HCT116 (cell line): ENCODE measurements around the gene THRB. TPM values are rescaled to one million over a fixed set of nuclear protein-coding genes. Genes with fewer than 3 reads are reported as not detected.

Experiments used
- ATAC-seq: fragments of 200-7000 bp; cut with Tn5 transposase; 2 replicates; pipeline ENCODE4 v1.9.1; 2020; ENCODE audit warnings: mild to moderate bottlenecking, moderate library complexity
- BruUV-seq: library from RNA; stranded (reverse); fragments of 400-500 nt; replicated peaks from 2 replicates; lab custom pipeline; 2021; lab: Mats Ljungman, UMichigan
- CTCF ChIA-PET: fragments of 300-600 bp; sonication (Branson Sonifier 250); formaldehyde crosslinking; loops from one replicate; lab custom pipeline; 2021; ENCODE audit warnings: antibody characterized with exemption; lab: Charles Lee
- POLR2A ChIA-PET: fragments of 300-600, 350-600 bp; sonication (Branson Sonifier 250); formaldehyde crosslinking; loops from one replicate; lab custom pipeline; 2021; ENCODE audit warnings: antibody characterized with exemption; lab: Charles Lee
- RAD21 ChIA-PET, 2 experiments: fragments of 300-600 bp; sonication (Branson Sonifier 250); formaldehyde crosslinking; loops; one replicate each; lab custom pipeline; 2023; ENCODE audit warnings: low total read pairs in 2 of 2; ENCODE audit not compliant: uncharacterized antibody in 2 of 2, unreplicated experiment in 2 of 2, low non-redundant PET in 1 of 2; lab: Charles Lee
- DNase-seq: peaks from one replicate; pipeline ENCODE4 v3.0.0-alpha.2; 2010; ENCODE audit warnings: low read depth, low spot score
- H2AFZ ChIP-seq: fragments of 200-600 bp; shearing (Covaris generic), sonication (generic); 2 replicates; pipeline ENCODE4 v1.6.1; 2017; ENCODE audit warnings: low read depth, mixed run types, mixed read lengths, antibody characterized with exemption, low read length; ENCODE audit not compliant: poor library complexity, severe bottlenecking
- H3K27ac ChIP-seq: 2 replicates; pipeline ENCODE4 v1.5.1; 2012; ENCODE audit warnings: low read depth, low read length
- H3K27me3 ChIP-seq: fragments of 200-600 bp; sonication (generic); 2 replicates; pipeline ENCODE4 v1.6.1; 2016; ENCODE audit warnings: mixed run types, low read length, mixed read lengths; ENCODE audit not compliant: insufficient read depth
- H3K36me3 ChIP-seq, 2 experiments: fragments of 200-500 bp in 1 of 2; fragments of 200-600 bp in 1 of 2; sonication (Bioruptor generic) in 1 of 2; sonication (generic) in 1 of 2; 2 replicates each; pipeline versions ENCODE4 v1.5.1 to v1.6.1; 2014 to 2016; ENCODE audit warnings: low read length in 2 of 2, inconsistent platforms in 1 of 2, mixed read lengths in 1 of 2, mixed run types in 1 of 2; ENCODE audit not compliant: insufficient read depth in 2 of 2, control insufficient read depth in 1 of 2
- H3K4me1 ChIP-seq, 2 experiments: fragments of 200-600 bp in 1 of 2; sonication (generic) in 1 of 2; 2 replicates each; pipeline versions ENCODE4 v1.5.1 to v1.6.1; 2012 to 2017; ENCODE audit warnings: low read length in 2 of 2, inconsistent platforms in 1 of 2, mild to moderate bottlenecking in 1 of 2, mixed read lengths in 1 of 2, mixed run types in 1 of 2, moderate library complexity in 1 of 2; ENCODE audit not compliant: insufficient read depth in 2 of 2, control insufficient read depth in 1 of 2
- H3K4me2 ChIP-seq: fragments of 200-600 bp; sonication (generic); 2 replicates; pipeline ENCODE4 v1.6.1; 2017; ENCODE audit warnings: mixed run types, low read length, mixed read lengths
- H3K4me3 ChIP-seq, 2 experiments: fragments of 200-600 bp in 1 of 2; sonication (generic) in 1 of 2; replicated peaks in 1 of 2; 2 replicates each; pipeline ENCODE4 v1.5.1; 2011 to 2016; ENCODE audit warnings: low read length in 2 of 2, control low read depth in 1 of 2, low read depth in 1 of 2, mild to moderate bottlenecking in 1 of 2, mixed read lengths in 1 of 2, mixed run types in 1 of 2
- H3K79me2 ChIP-seq: fragments of 200-600 bp; sonication (generic); 2 replicates; pipeline ENCODE4 v1.6.1; 2017; ENCODE audit warnings: mild to moderate bottlenecking, mixed run types, low read length, moderate library complexity, mixed read lengths; ENCODE audit not compliant: insufficient read depth
- H3K9ac ChIP-seq: fragments of 200-600 bp; sonication (generic); 2 replicates; pipeline ENCODE4 v1.6.1; 2016; ENCODE audit warnings: low read length, mixed read lengths
- H3K9me2 ChIP-seq: fragments of 200-600 bp; sonication (generic), shearing (Covaris generic); 2 replicates; pipeline ENCODE4 v1.6.1; 2017; ENCODE audit warnings: mixed run types, mild to moderate bottlenecking, moderate library complexity; ENCODE audit not compliant: insufficient read depth
- H3K9me3 ChIP-seq, 2 experiments: fragments of 200-500 bp in 1 of 2; fragments of 200-600 bp in 1 of 2; sonication (Bioruptor generic) in 1 of 2; sonication (generic) in 1 of 2; 2 replicates each; pipeline ENCODE4 v1.6.1; 2014 to 2017; ENCODE audit warnings: low read length in 2 of 2, mixed read lengths in 2 of 2, inconsistent platforms in 1 of 2, low read depth in 1 of 2, mild to moderate bottlenecking in 1 of 2, mixed run types in 1 of 2, moderate library complexity in 1 of 2; ENCODE audit not compliant: control insufficient read depth in 1 of 2, insufficient read depth in 1 of 2
- H4K20me1 ChIP-seq: fragments of 200-600 bp; sonication (generic), shearing (Covaris generic); 2 replicates; pipeline ENCODE4 v1.6.1; 2017; ENCODE audit warnings: mixed run types, mild to moderate bottlenecking, moderate library complexity; ENCODE audit not compliant: insufficient read depth
- CBX3 ChIP-seq: IDR thresholded peaks from 2 replicates; pipeline ENCODE4 v1.6.1; 2012; ENCODE audit warnings: low read depth
- CEBPB ChIP-seq: IDR thresholded peaks from 2 replicates; pipeline ENCODE4 v1.6.1; 2012; ENCODE audit warnings: low read depth
- MAX ChIP-seq: IDR thresholded peaks from 2 replicates; pipeline ENCODE4 v1.6.1; 2012
- RAD21 ChIP-seq: IDR thresholded peaks from 2 replicates; pipeline ENCODE4 v1.6.1; 2012; ENCODE audit warnings: low read depth, mild to moderate bottlenecking
- REST ChIP-seq: IDR thresholded peaks from 2 replicates; pipeline ENCODE4 v1.6.1; 2012; ENCODE audit warnings: low read depth
- SP1 ChIP-seq: IDR thresholded peaks from 2 replicates; pipeline ENCODE4 v1.6.1; 2012; ENCODE audit warnings: low read depth
- TCF7L2 ChIP-seq: IDR thresholded peaks from 2 replicates; pipeline ENCODE4 v1.7.0; 2011; ENCODE audit warnings: borderline replicate concordance, inconsistent platforms; ENCODE audit not compliant: insufficient read depth, insufficient read length; ENCODE audit errors: extremely low read depth
- ZBTB33 ChIP-seq: IDR thresholded peaks from 2 replicates; pipeline ENCODE4 v1.6.1; 2011; ENCODE audit warnings: mild to moderate bottlenecking, low read length, moderate library complexity; ENCODE audit not compliant: insufficient replicate concordance; ENCODE audit errors: extremely low read depth
- ZFX ChIP-seq: fragments of 450-650 bp; IDR thresholded peaks from 2 replicates; pipeline ENCODE4 v1.6.1; 2017
- intact Hi-C: fragments of 100-400 bp; cut with micrococcal nuclease; formaldehyde crosslinking; loops from 2 replicates; pipeline ENCODE4 v1.10.0; 2022
- total RNA-seq: library from RNA; stranded (reverse); gene quantifications from one replicate; pipeline ENCODE4 v1.2.1, GENCODE V29; 2021; ENCODE audit not compliant: unreplicated experiment

THRB gene
- total RNA-seq, 1 experiment from 2014 or later = 2.5 TPM

GRCh38 chr3:24270204-24270691, 224.4 kb downstream of the THRB start:
- ChIA-PET POLR2A (no interaction called here), CTCF (no interaction called here)
- BruUV-seq = no TSS peak

More at GRCh38 chr3:24270204-24270691, 224.4 kb downstream of the THRB start:
- no peaks in the 10 kb centered on the region for H3K9me3 ChIP-seq
- no peaks in the 10 kb centered on the region for H3K79me2 ChIP-seq
- intact Hi-C loops = no loop called here
- H3K4me1 ChIP-seq = no peaks in the 10 kb centered on the region
- H3K27me3 ChIP-seq = no peaks in the 10 kb centered on the region
- ATAC-seq (no peak), DNase-seq (no peak)
- H3K4me2 ChIP-seq = no peak overlapping the region
- no peak overlapping the region for H3K4me3 ChIP-seq
- no peaks in the 10 kb centered on the region for H4K20me1 ChIP-seq
- no peak overlapping the region for H2AFZ ChIP-seq
- H3K9ac ChIP-seq = no peak overlapping the region
- RAD21 ChIA-PET = no interaction called here
- no peak overlapping the region for H3K27ac ChIP-seq
- H3K36me3 ChIP-seq = no peaks in the 10 kb centered on the region
- no peaks in the 10 kb centered on the region for H3K9me2 ChIP-seq
- TF ChIP-seq TCF7L2 (no peak), CEBPB (no peak), ZFX (no peak), CBX3 (no peak), REST (no peak), MAX (no peak), SP1 (no peak), ZBTB33 (no peak), RAD21 (no peak)
